Activated CD8-positive, alpha-beta T cell treated with anti-CD3 and anti-CD28 coated beads for 36 hours (primary cell): ENCODE results near the gene OTUB1. TPM values are rescaled to one million over a fixed set of nuclear protein-coding genes. Genes with fewer than 3 reads are reported as not detected.

Experiments
- ATAC-seq: fragments of 200-7000 bp; cut with Tn5 transposase; one replicate; pipeline ENCODE4 v1.10.0; 2021; ENCODE audit warnings: mild to moderate bottlenecking, moderate library complexity
- CTCF ChIA-PET: fragments of 350-600 bp; sonication (Branson Sonifier 250); formaldehyde crosslinking; loops from one replicate; lab custom pipeline; 2021; ENCODE audit warnings: antibody characterized with exemption; lab: Charles Lee
- POLR2A ChIA-PET: fragments of 350-600 bp; sonication (Branson Sonifier 250); formaldehyde crosslinking; loops from one replicate; lab custom pipeline; 2021; ENCODE audit warnings: antibody characterized with exemption; lab: Charles Lee
- DNase-seq: peaks from one replicate; pipeline ENCODE4 v3.0.0-alpha.2; 2020
- H3K27ac Mint-ChIP-seq: one replicate; pipeline ENCODE4 v1.8.0; 2021; ENCODE audit warnings: mild to moderate bottlenecking, mixed read lengths
- H3K27me3 Mint-ChIP-seq: one replicate; pipeline ENCODE4 v1.8.0; 2021; ENCODE audit warnings: mixed read lengths
- H3K36me3 Mint-ChIP-seq: one replicate; pipeline ENCODE4 v1.8.0; 2021; ENCODE audit warnings: low read depth, mixed read lengths
- H3K4me1 Mint-ChIP-seq: one replicate; pipeline ENCODE4 v1.8.0; 2021; ENCODE audit warnings: low read depth, mixed read lengths
- H3K4me3 Mint-ChIP-seq: one replicate; pipeline ENCODE4 v1.8.0; 2021; ENCODE audit warnings: mild to moderate bottlenecking, moderate library complexity, mixed read lengths
- H3K9me3 Mint-ChIP-seq: one replicate; pipeline ENCODE4 v1.8.0; 2021; ENCODE audit warnings: mixed read lengths
- CTCF ChIP-seq: fragments of 200-600 bp; IDR thresholded peaks from one replicate; pipeline ENCODE4 v1.8.0; 2022; ENCODE audit warnings: antibody characterized with exemption, mild to moderate bottlenecking
- intact Hi-C: fragments of 100-400 bp; cut with micrococcal nuclease; formaldehyde crosslinking; loops from one replicate; pipeline ENCODE4 v1.10.0; 2022
- total RNA-seq, 2 experiments: library from RNA; stranded (reverse); gene quantifications; one replicate each; pipeline ENCODE4 v1.2.3, GENCODE V29; 2021

The OTUB1 gene
- total RNA-seq, 2 experiments from 2014 or later, result 70.1 to 73.9 TPM

DNA sequence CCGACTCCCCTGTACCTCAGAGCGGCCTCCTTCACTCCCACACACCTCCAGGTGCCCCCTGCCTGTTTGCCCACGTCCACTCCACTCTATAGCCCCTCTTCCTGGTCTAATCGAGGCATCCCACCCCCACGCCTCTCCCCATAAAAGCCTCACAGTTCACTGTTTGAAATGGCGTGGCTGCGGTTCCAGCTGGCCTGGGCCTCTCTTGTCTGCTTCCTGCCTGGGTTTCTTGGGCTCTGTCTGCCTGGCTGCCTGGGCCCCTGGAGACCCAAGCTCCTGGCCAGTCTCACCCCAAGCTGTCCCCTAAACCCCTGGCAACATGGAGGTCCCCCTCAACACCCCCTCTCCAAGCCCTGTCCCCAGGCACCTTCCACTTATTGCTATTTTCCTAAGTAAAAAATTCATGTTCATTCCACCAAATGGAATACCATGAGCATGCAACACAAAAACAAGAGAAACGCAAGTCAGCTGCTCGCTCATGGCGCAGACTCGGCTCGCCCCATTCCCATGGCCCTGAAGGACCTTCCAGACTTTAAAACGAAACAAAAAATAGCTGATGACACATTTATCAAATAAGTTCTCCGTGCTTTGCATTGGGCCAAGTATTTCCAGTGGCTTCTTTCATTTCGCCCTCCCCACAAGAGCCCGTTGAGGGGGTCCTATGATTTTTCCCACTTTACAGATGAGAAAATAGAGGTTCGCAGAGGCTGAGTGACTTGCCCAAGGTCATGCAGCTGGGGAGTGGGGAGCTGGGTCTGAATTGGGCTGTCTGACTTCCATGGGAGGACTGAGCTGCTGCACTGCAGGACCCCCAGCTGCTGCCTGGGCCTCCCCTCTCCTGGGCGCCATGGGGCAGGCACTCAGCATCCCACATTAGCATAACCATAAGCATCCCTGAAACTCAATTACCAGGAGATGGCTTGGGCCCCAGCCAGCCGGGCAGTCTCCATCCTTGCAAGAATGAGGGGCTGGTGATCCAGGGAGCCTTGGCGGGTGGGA, 37.8 kb downstream of the OTUB1 start:
- H3K27me3 Mint-ChIP-seq, result peaks cover 9% of the 10 kb centered on the region
- no peak for TF ChIP-seq CTCF
- CTCF ChIA-PET, result interaction anchor here (3.1 kb wide), 1 partner anchor 23 kb away, joined by 16 read pairs; no protein-coding TSS in a partner anchor
- DNase-seq (no peak), ATAC-seq (no peak)
- H3K36me3 Mint-ChIP-seq, result no peaks in the 10 kb centered on the region
- H3K4me1 Mint-ChIP-seq, result peaks cover 3% of the 10 kb centered on the region
- intact Hi-C loops, result no loop called here
- no peaks in the 10 kb centered on the region for H3K9me3 Mint-ChIP-seq
- H3K4me3 Mint-ChIP-seq, result no peak overlapping the region
- no peak overlapping the region for H3K27ac Mint-ChIP-seq
- POLR2A ChIA-PET, result no interaction called here

GRCh38 chr11:64025205-64025604, 39.0 kb downstream of the OTUB1 start:
- peaks cover 3% of the 10 kb centered on the region for H3K4me1 Mint-ChIP-seq
- POLR2A ChIA-PET, result interaction anchor here (0.6 kb wide), 1 partner anchor 18 kb away, joined by 4 read pairs; no protein-coding TSS in a partner anchor

DNA sequence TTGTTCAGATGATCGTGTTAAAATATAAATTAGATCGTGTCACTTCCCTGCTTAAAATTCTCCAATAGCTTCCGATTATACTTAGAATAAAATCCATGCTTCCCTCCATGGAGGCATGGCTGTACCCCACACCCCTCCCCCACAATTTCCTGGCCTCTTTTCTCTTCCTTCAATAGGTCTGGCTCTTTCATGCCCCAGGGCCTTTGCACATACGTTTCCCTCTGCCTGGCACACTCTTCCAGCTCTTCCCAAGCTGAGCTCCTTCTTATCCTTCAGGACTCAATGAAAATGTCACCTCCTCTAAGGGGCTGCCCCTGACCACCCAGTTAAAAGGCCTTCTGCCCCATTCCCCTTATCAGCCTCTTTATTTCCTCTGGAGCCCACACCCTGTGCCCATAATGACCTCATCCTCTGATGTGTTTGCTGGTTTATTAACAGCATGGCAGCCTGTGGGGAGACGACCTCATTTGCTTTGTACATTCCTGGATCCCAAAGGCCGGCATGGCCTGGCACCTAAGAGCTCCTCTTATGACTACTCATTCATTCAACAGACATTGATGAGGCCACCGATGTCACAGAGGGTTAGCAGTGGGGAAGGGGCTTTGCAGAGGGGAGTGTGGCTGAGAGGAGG, 40.5 kb downstream of the OTUB1 start:
- DNase-seq (no peak), ATAC-seq (no peak)
- Mint-ChIP-seq H3K27ac (no peak overlapping the region), H3K9me3 (no peaks in the 10 kb centered on the region), H3K4me3 (no peak overlapping the region), H3K36me3 (no peaks in the 10 kb centered on the region), H3K27me3 (peaks cover 17% of the 10 kb centered on the region), H3K4me1 (peaks cover 3% of the 10 kb centered on the region)
- TF ChIP-seq CTCF, result no peak
- intact Hi-C loops, result no loop called here
- POLR2A ChIA-PET, result no interaction called here
- CTCF ChIA-PET, result interaction anchor here (0.8 to 3.1 kb wide), 2 partner anchors 10 to 26 kb away, joined by 3 to 16 read pairs; no protein-coding TSS in a partner anchor

More at GRCh38 chr11:64025205-64025604, 39.0 kb downstream of the OTUB1 start:
- DNase-seq (no peak), ATAC-seq (no peak)
- Mint-ChIP-seq H3K27ac (no peak overlapping the region), H3K36me3 (no peaks in the 10 kb centered on the region), H3K9me3 (no peaks in the 10 kb centered on the region), H3K4me3 (no peak overlapping the region), H3K27me3 (peaks cover 16% of the 10 kb centered on the region)
- CTCF ChIA-PET, result interaction anchor here (3.1 kb wide), 1 partner anchor 24 kb away, joined by 16 read pairs; no protein-coding TSS in a partner anchor
- no peak for TF ChIP-seq CTCF
- intact Hi-C loops, result no loop called here

DNA sequence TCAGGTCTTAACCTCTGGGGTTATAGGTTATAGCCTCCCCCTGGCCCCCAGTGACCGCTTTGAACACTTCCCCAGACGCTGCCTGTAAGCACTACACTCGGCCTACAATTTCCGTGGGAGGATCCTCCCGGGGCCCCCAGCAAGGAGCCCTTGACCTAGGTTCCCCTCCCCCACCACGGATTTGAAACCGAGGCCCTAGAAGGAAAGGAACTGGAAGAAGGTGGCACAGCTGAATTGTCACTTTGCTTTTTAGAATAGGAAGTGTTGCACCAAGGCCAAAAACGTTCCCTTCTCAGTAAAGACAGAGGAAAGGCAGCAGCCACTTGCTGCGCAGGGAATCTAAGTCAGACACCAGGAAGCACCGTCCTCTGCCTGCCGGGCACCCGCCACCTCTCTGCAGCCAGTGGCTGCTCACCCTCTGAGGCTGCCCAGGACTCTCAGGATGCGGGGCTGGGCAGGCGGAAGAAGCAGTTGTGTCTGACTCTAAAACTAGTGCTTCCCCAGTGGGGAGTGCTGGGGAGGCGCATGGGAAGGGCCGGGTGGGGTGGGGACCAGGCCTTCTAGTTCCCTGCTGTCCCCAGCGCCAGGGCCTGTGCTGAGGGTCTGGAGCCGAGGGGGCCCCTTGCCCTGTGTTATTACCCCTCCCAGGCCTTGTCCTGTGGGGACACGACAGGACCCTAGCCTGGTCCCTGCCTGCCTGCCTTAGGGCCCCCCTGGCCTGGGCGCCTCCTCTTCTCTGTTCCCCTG, 41.6 kb downstream of the OTUB1 start:
- ChIA-PET CTCF (interaction anchor here (0.5 to 1.2 kb wide), 2 partner anchors 27 to 423 kb away, joined by 3 read pairs; no protein-coding TSS in a partner anchor), POLR2A (no interaction called here)
- H3K27ac Mint-ChIP-seq, result no peak overlapping the region
- H3K27me3 Mint-ChIP-seq, result peaks cover 19% of the 10 kb centered on the region
- intact Hi-C loops, result no loop called here
- DNase-seq (no peak), ATAC-seq (no peak)
- TF ChIP-seq CTCF, result no peak
- no peaks in the 10 kb centered on the region for H3K9me3 Mint-ChIP-seq
- H3K4me1 Mint-ChIP-seq, result peaks cover 3% of the 10 kb centered on the region
- H3K36me3 Mint-ChIP-seq, result no peaks in the 10 kb centered on the region
- H3K4me3 Mint-ChIP-seq, result no peak overlapping the region
